HG03196 (cell line): ENCODE results near the gene SLC12A5.

Source experiments
- ATAC-seq: cut with Tn5 transposase; IDR thresholded peaks from one replicate; pipeline ENCODE4 v1.9.1; 2021; ENCODE audit not compliant: unreplicated experiment

The SLC12A5 gene

GRCh38 chr20:46006022-46006705, 22.9 kb upstream of the SLC12A5 start:
- no peak for ATAC-seq

DNA sequence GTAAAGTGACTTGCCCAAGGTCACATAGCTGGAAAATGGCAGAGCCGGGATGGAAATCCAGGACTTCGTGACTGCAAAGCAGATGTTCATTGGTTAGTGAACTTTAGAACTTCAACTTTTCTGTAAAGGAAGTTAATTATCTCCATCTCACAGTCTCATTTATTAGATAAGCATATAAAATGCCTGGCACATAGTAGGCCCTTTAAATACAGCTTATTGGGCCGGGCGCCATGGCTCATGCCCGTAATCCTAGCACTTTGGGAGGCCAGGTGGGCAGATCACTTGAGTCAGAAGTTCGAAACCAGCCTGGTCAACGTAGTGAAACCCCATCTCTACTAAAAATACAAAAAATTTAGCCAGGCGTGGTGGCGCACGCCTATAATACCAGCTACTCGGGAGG, 22.1 kb upstream of the SLC12A5 start:
- no peak for ATAC-seq

- ATAC-seq: no peak
Measured at GRCh38 chr20:46007671-46008070, 21.3 kb upstream of the SLC12A5 start.

DNA sequence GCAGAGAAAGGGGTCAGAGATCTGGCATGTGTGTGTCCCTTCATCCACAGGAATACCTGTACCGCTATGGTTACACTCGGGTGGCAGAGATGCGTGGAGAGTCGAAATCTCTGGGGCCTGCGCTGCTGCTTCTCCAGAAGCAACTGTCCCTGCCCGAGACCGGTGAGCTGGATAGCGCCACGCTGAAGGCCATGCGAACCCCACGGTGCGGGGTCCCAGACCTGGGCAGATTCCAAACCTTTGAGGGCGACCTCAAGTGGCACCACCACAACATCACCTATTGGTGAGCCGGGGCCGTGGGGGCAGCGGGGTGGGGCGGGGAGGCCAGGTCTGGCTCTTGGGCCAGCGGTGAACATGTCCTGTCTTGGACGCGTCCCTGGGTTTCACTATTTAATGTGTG, 19.2 kb upstream of the SLC12A5 start:
- ATAC-seq: no peak

GRCh38 chr20:46010491-46011391, 18.3 kb upstream of the SLC12A5 start:
- ATAC-seq: no peak

DNA sequence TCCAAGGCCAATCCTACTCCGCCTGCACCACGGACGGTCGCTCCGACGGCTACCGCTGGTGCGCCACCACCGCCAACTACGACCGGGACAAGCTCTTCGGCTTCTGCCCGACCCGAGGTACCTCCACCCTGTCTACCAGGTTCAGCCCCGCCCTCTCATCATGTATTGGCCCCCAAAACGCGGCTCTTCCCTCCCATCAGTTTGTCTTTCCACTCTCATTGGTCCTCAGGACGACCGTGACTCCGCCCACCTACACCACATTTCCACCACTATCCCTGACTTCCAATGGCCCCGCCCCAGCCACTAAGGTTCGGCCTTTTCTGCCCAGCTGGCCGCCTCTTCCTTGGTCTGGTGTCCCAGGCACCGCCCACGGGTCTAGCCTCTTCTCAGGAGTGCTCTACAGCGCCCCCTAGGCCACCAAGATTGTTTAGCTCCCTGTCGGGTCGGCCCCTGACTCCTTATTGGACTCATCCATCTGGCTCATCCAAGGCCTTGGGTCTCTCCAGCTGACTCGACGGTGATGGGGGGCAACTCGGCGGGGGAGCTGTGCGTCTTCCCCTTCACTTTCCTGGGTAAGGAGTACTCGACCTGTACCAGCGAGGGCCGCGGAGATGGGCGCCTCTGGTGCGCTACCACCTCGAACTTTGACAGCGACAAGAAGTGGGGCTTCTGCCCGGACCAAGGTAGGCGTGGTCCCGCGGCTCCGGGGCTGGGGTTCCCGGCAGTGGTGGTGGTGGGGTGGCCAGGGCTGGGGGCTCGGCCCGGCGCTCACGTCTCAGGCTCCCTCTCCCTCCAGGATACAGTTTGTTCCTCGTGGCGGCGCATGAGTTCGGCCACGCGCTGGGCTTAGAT, 17.2 kb upstream of the SLC12A5 start:
- ATAC-seq: no peak

GRCh38 chr20:46012921-46013320, 16.1 kb upstream of the SLC12A5 start:
- ATAC-seq: no peak

DNA sequence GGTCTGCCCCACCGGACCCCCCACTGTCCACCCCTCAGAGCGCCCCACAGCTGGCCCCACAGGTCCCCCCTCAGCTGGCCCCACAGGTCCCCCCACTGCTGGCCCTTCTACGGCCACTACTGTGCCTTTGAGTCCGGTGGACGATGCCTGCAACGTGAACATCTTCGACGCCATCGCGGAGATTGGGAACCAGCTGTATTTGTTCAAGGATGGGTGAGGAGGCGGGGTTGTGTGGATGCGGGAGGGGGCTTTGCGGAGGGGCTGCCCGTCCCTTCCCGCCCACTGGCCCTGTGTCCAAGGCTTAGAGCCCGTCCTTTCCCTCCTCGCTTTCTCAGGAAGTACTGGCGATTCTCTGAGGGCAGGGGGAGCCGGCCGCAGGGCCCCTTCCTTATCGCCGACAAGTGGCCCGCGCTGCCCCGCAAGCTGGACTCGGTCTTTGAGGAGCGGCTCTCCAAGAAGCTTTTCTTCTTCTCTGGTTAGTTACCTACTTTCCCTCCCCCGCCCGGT, 15.6 kb upstream of the SLC12A5 start:
- ATAC-seq: no peak

- peak; percentile 49 for ATAC-seq
Measured at GRCh38 chr20:46013829-46014516, 15.0 kb upstream of the SLC12A5 start.

DNA sequence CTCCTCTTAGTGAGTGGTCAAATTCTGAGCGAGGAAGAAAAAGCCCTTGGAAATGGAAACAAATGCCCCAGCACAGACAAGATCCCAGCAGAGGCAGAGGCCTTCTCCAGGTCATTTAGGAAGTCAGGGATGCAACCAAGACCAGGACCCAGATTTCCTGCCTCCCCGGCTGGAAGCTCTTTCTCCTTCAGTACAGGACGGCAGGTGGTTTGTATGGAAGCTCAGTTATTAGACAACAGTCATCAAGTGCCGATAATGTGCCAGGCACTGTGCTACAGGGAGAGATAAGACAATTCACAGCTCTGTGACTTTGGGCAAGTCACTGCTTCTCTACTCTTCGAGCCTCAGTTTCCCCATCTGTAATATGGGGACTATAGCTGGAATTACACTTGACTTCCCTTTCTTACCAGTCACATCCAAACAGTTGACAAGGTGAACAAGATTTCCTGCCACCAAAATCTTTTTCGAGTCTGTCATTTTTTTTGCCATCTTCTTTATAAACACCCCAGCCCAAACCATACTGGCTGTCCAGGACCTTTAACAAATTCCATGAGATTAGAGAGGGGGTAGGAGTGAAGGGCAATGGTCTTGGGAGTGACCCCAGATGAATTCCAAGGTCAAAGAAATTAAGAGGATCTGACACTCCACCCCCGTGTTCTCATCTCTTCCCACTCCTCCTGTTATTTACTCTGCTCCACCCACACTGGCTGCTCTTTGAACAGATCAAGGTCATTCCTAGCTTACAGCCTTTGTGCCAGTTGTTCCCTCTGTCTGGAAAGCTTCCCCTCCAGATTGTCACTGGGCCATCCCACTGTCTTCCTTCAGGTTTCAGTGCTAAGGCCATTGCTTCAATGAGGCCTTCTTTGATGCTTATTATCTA, 14.3 kb upstream of the SLC12A5 start:
- no peak for ATAC-seq

- ATAC-seq: no peak
Measured at GRCh38 chr20:46017272-46017671, 11.7 kb upstream of the SLC12A5 start.

DNA sequence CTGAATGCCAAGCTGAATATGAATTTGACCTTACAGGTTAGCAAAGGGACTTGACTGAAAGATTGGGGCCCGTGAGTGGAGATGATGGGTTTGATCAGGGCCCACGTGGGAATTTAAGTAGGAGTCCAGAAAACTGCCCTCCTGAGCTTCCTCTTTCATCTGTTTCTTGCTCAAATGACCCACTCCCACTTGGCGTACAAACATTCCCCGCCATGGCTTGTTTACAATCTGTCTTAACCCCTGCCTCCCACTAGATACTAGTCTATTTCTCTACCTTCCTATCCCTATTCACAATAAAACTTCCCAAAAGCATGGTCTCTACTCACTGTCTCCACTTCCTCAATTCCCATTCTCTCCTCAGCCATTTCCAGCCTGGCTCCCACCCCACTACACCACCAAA, 10.9 kb upstream of the SLC12A5 start:
- no peak for ATAC-seq

DNA sequence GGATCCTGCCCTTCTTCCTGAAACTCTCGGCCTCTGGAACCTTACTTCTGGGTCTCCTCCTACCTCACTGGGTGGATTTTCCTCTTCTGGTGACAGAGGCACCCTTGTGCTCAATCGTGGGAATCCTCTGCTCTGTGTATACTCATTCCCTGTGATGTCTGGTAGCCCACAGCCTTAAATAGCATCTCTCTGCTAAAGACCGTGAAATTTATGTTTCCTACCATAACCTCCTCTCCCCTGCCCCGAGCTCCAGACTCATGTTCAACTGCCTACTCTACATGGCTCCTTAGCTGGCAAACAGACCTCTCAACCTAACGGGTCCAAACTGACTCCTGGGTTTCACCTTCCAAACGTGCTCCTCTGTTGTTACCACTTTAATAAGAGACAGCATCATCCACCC, 10.4 kb upstream of the SLC12A5 start:
- no peak for ATAC-seq

GRCh38 chr20:46020555-46020954, 8.5 kb upstream of the SLC12A5 start:
- no peak for ATAC-seq

GRCh38 chr20:46021361-46022359, 7.4 kb upstream of the SLC12A5 start:
- ATAC-seq: no peak

GRCh38 chr20:46022411-46023147, 6.4 kb upstream of the SLC12A5 start:
- no peak for ATAC-seq

DNA sequence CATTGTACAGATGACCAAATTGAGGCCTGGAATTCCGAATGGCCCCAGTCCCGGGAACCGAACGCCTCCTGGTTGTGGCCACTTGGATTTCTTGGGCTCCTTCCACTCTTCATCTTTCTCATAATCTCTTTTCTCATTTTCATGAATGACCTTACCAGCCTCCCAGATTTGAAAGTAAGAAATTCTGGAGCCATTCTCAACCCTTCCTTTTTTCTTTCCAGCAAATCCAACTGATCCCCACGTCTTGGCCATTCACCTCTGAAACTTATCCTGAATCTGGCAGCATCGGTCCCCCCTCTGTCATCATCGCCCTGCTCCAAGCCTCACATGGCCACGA, 5.9 kb upstream of the SLC12A5 start:
- no peak for ATAC-seq

DNA sequence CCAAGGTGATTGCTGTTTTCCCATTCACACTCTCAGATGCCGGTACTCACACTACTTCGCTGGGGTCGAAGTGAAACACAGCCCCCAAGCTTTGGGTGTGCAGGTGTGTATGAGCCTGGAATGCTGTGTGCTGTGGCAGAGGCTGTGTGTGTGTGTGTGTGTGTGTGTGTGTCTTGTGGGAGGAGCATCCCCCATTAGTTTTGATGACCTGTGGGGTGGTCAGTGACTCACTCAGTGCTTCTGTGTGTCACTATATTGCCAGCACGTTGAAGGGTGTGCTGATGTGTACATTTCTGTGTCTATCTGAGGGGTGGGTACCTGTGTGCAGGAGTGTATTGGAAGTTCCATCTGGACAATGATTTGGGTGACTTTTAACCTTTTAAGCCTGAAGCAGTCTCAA, 5.0 kb upstream of the SLC12A5 start:
- no peak for ATAC-seq
